HG02623 (cell line): ENCODE data around the gene RECQL5.
A peak's percentile ranks its signal among the peaks of the same experiment; 100 is the strongest.
"Not testable (repeated sequence)": the region's sequence is repeated elsewhere in the genome, so short reads cannot be mapped to it uniquely, and the experiment has no call there.

Experiments used
- ATAC-seq: cut with Tn5 transposase; IDR thresholded peaks from one replicate; pipeline ENCODE4 v1.9.1; 2021; ENCODE audit warnings: moderate library complexity; ENCODE audit not compliant: unreplicated experiment

RECQL5 gene

DNA sequence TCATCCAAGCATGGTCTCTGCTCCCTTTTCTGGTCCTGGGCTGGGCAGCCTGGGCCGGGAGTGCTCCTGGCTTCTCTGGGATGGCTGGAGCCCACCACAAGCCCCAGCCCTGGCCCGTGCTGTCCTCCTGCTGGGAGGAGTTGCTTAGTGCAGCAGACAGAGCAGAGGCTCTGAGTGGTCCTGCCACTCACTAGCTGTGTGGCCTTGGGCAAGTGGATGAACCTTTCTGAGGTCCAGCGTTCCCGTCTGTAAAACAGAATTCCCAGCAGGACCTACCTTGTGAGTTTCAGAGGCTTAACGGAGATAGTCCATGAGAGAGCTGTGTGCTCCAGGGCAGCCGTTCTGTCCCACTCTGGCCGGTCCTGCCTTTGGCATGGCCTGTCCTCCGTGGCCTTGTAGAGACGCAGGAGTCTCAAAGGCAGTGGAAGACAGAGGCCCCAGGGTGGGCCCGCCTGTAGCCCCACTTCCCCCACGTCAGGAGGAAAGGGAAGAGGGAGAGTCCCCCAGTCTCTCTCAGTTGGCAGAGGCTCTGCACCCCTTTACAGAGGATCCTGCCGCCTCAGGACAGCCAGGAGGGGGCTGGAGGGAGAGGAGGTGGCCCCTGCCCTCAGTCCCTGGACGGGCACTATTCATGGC lies 71.6 kb downstream of the RECQL5 start:
- ATAC-seq: no peak

GRCh38 chr17:75594499-75595283 lies 72.3 kb downstream of the RECQL5 start:
- no peak for ATAC-seq

DNA sequence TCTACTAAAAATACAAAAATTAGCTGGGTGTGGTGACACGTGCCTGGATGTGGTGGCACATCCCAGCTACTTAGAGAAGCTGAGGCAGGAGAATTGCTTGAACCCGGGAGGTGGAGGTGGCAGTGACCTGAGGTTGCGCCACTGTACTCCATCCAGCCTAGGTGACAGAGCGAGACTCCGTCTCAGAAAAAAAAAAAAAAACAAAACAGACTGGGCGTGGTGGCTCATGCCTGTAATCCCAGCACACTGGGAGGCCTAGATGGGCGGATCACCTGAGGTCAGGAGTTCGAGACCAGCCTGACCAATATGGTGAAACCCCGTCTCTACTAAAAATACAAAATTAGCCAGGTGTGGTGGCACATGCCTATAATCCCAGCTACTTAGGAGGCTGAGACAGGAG lies 73.5 kb downstream of the RECQL5 start:
- ATAC-seq: not testable (repeated sequence)

GRCh38 chr17:75592348-75593020 lies 74.5 kb downstream of the RECQL5 start:
- ATAC-seq: no peak

- ATAC-seq: no peak
Observed at GRCh38 chr17:75591722-75592302, 75.1 kb downstream of the RECQL5 start.

- no peak for ATAC-seq
Observed at GRCh38 chr17:75590849-75591721, 75.9 kb downstream of the RECQL5 start.

GRCh38 chr17:75590314-75590761 lies 76.6 kb downstream of the RECQL5 start:
- ATAC-seq: no peak

DNA sequence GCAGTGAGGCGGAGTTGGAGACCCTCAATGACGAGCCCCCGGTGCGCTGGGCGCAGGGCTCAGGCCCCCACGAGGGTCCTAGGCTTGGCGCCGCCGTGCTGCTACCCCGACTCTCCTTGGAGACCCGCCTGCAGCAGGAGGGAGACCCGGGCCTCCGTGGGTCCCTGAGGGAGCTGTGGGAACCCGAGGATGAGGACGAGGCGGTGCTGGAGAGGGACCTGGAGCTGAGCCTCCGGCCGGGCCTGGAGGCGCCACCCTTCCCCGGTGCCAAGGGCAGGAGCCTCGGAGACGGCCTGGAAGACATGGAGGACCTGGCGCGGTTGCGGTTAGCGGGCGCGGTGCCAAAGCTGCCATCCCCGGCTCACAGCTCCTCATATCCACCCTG lies 77.0 kb downstream of the RECQL5 start:
- ATAC-seq: no peak

DNA sequence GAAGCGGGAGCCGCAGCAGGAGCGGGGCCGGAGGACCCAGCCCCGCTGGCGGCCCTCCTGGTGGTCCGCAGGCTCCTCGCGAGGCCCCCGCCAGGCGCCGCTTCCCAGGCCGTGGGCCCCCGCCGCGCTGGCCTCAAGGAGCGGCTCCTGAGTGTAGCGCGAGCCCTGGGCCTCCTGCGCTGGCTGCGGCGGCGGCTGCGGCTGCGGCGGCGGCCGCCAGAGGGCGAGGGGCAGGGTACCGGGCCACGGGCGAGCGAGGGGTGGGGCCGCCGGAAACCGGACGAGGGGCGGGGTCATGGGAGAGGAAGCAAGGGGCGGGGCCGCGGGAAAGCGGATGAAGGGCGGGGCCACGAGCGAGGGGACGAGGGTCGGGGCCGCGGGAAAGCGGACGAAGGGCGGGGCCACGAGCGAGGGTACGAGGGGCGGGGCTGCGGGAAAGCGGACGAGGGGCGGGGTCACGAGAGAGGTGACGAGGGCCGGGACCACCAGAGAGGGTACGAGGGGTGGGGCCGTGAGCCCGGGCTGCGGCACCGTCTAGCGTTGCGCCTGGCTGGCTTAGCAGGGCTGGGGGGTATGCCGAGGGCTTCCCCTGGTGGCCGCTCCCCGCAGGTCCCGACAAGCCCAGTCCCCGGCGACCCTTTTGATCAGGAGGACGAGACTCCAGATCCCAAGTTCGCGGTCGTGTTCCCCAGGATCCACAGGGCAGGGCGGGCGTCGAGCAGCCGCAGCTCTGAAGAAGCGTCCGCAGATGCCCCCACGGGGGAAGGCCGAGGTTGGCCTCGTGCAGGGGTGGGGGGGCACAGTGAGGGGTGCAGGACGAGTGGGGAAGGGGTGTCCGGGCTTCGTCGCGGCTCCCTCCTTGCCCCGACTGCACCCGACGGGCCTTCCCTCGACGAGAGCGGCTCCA lies 77.7 kb downstream of the RECQL5 start:
- peak; percentile 73 for ATAC-seq

GRCh38 chr17:75588596-75589011 lies 78.3 kb downstream of the RECQL5 start:
- ATAC-seq: no peak

DNA sequence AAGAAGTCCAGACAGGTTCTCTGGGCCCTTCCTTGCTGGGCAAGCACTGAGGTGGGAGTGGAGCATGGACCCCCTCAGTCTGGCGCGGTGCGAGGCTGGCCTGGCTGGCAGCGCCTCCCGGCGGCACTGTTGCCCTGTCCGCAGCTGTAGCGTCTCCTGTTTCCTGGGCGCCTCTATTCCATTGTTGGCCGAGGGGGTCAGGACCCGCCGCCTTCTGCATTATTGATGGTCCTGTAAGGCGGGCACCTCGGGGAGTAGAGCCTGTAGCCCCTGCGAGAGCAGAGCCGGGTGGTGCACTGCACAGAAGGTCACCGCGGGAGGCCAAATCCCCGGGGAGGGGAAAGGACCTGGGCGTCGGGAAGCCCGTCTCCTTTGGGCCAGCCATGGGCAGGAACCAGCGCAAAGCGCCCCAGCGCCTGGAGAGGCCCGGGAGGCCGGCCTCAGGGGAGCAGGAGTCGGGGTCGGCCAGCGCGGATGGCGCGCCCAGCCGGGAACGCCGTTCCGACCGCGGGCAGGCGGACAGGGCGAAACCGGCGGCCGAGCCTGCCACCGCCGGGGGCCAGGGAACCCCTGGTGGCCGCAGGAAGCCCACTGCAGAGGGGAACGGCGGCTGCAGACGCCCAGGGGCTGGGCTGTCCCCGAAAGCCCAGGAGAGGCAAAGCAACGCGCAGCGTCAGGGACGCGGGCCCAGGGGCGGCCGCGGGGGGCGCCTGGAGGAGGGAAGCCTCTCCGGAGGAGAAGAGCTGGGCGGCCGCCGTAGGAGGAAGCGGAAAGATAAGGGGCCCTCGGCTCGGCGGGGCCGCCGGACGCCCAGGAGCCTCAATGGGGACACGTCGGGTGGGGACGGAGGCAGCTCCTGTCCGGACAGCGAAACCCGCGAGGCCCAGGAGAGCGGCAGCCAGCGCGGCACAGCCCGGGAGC lies 79.0 kb downstream of the RECQL5 start, which contains the start of gene MYO15B:
TSS of gene MYO15B (plus strand) at position 126 of the 921 bp plus-strand sequence. CDS start at position 384, 258 bp downstream.
- ATAC-seq: no peak

DNA sequence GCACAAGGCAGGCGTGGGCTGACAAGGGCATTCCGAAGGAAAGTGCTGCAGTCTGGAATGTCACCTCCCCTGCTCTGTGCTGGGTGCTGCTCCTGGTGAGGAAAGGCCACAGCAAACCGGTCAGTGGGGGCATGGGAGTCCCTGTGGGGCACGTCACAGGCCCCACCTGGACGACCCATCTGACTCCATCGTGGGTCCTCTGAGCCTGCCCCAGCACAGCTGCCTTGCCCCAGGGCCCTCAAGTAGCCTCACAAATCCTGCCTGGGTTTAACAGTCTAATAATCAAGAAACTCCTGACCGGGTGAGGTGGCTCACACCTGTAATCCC lies 82.1 kb downstream of the RECQL5 start:
- no peak for ATAC-seq

DNA sequence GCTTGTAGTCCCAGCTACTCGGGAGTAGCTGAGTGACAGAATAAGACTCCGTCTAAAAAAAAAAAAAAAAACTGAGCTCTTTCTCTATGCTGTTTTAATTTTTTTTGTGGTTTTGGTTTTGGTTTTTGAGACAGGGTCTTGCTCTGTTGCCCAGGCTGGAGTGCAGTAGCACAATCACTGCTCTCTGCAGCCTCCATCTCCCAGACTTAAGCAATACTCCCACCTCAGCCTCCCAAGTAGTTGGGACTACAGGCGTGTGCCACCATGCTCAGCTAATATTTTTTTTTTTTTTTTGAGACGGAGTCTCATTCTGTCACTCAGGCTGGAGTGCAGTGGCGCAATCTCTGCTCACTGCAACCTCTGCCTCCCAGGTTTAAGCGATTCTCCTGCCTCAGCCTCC lies 83.8 kb downstream of the RECQL5 start:
- ATAC-seq: not testable (repeated sequence)

DNA sequence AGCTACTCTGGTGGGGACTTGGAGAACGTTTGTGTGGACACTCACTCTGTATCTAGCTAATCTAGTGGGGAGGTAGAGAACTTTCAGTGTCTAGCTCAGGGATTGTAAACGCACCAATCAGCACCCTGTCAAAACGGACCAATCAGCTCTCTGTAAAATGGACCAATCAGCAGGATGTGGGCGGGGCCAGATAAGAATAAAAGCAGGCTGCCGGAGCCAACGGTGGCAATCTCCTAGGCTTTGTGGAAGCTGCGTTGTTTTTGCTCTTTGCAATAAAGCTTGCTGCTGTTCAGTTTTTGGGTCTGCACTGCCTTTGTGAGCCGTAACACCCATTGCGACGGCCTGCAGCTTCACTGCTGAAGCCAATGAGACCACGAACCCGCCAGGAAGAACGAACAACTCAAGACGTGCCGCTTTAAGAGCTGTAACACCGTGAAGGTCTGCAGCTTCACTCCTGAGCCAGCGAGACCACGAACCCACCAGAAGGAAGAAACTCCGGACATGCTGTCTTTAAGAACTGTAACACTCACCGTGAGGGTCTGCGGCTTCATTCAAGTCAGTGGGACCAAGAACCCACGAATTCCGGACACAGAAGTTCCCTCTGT lies 85.7 kb downstream of the RECQL5 start:
- not testable (repeated sequence) for ATAC-seq
